Measurements from ENCODE around the gene CPB1. TPM values are rescaled to one million over a fixed set of nuclear protein-coding genes. Genes with fewer than 3 reads are reported as not detected.

Gene CPB1
- total and polyA plus RNA-seq, 3 experiments from 2014 or later: not detected

GRCh38 chr3:148857316-148857715 is 29.7 kb downstream of the CPB1 start:
- no peak overlapping the region for H3K27ac ChIP-seq (ENCODE audit: low read depth, low read length)
- DNase-seq: no peak
- no peaks in the 10 kb centered on the region for H3K27me3 ChIP-seq (ENCODE audit: insufficient read depth, low read length, poor library complexity, severe bottlenecking)
- H3K9me3 Mint-ChIP-seq: no peaks in the 10 kb centered on the region
- H3K9me3 ChIP-seq (ENCODE audit: low read length): no peaks in the 10 kb centered on the region
- H3K4me1 ChIP-seq (ENCODE audit: insufficient read depth, low read length): no peaks in the 10 kb centered on the region
- peaks cover 2 to 14% of the 10 kb centered on the region in 2 donors for H3K27me3 Mint-ChIP-seq
- H3K4me3 ChIP-seq (ENCODE audit: low read length): no peak overlapping the region
- no peak overlapping the region for H3K4me3 Mint-ChIP-seq
- POLR2A ChIA-PET: no interaction called here
- no peak overlapping the region for H3K27ac Mint-ChIP-seq
- H3K36me3 ChIP-seq (ENCODE audit: insufficient read depth, low read length): no peaks in the 10 kb centered on the region
- CTCF ChIA-PET: no interaction called here
- no peaks in the 10 kb centered on the region for H3K4me1 Mint-ChIP-seq
- H3K36me3 Mint-ChIP-seq: no peaks in the 10 kb centered on the region

GRCh38 chr3:148861277-148861869 is 33.8 kb downstream of the CPB1 start:
- Histone ChIP-seq H3K27me3 (ENCODE audit: insufficient read depth, low read length, poor library complexity, severe bottlenecking) (no peaks in the 10 kb centered on the region), H3K36me3 (ENCODE audit: insufficient read depth, low read length) (no peaks in the 10 kb centered on the region), H3K4me3 (ENCODE audit: low read length) (no peak overlapping the region), H3K4me1 (ENCODE audit: insufficient read depth, low read length) (no peaks in the 10 kb centered on the region), H3K27ac (ENCODE audit: low read depth, low read length) (no peak overlapping the region), H3K9me3 (ENCODE audit: low read length) (no peaks in the 10 kb centered on the region)
- Mint-ChIP-seq H3K4me1 (no peaks in the 10 kb centered on the region), H3K4me3 (no peak overlapping the region), H3K27me3 (peaks cover 8 to 42% of the 10 kb centered on the region in 2 donors), H3K9me3 (no peaks in the 10 kb centered on the region), H3K27ac (no peak overlapping the region), H3K36me3 (no peaks in the 10 kb centered on the region)
- CTCF ChIA-PET: interaction anchor here (1.2 to 5.8 kb wide), 5 partner anchors 14 to 412 kb away, joined by 3 to 34 read pairs (median 6); no protein-coding TSS in a partner anchor
- peak in 2 of 5 donors; percentile 7 to 11 for DNase-seq
- POLR2A ChIA-PET: no interaction called here

GRCh38 chr3:148863297-148863696 is 35.7 kb downstream of the CPB1 start:
- Histone ChIP-seq H3K36me3 (ENCODE audit: insufficient read depth, low read length) (no peaks in the 10 kb centered on the region), H3K4me3 (ENCODE audit: low read length) (no peak overlapping the region), H3K9me3 (ENCODE audit: low read length) (no peaks in the 10 kb centered on the region), H3K4me1 (ENCODE audit: insufficient read depth, low read length) (no peaks in the 10 kb centered on the region), H3K27ac (ENCODE audit: low read depth, low read length) (no peak overlapping the region), H3K27me3 (ENCODE audit: insufficient read depth, low read length, poor library complexity, severe bottlenecking) (no peaks in the 10 kb centered on the region)
- H3K4me1 Mint-ChIP-seq: no peaks in the 10 kb centered on the region
- no peaks in the 10 kb centered on the region for H3K36me3 Mint-ChIP-seq
- no peak overlapping the region for H3K4me3 Mint-ChIP-seq
- H3K27me3 Mint-ChIP-seq: peaks cover 8 to 50% of the 10 kb centered on the region in 2 donors
- no peaks in the 10 kb centered on the region for H3K9me3 Mint-ChIP-seq
- CTCF ChIA-PET: interaction anchor here (2.0 to 5.8 kb wide), 2 partner anchors 80 to 83 kb away, joined by 4 to 34 read pairs; no protein-coding TSS in a partner anchor
- POLR2A ChIA-PET: no interaction called here
- no peak for DNase-seq
- H3K27ac Mint-ChIP-seq: no peak overlapping the region

- Histone ChIP-seq H3K4me1 (ENCODE audit: insufficient read depth, low read length) (no peaks in the 10 kb centered on the region), H3K4me3 (ENCODE audit: low read length) (no peak overlapping the region), H3K9me3 (ENCODE audit: low read length) (no peaks in the 10 kb centered on the region), H3K27ac (ENCODE audit: low read depth, low read length) (no peak overlapping the region), H3K27me3 (ENCODE audit: insufficient read depth, low read length, poor library complexity, severe bottlenecking) (no peaks in the 10 kb centered on the region), H3K36me3 (ENCODE audit: insufficient read depth, low read length) (no peaks in the 10 kb centered on the region)
- ChIA-PET CTCF (interaction anchor here (2.0 to 5.8 kb wide), 2 partner anchors 79 to 83 kb away, joined by 4 to 34 read pairs; no protein-coding TSS in a partner anchor), POLR2A (no interaction called here)
- no peaks in the 10 kb centered on the region for H3K4me1 Mint-ChIP-seq
- H3K36me3 Mint-ChIP-seq: no peaks in the 10 kb centered on the region
- H3K27ac Mint-ChIP-seq: no peak overlapping the region
- H3K4me3 Mint-ChIP-seq: no peak overlapping the region
- peaks cover 8 to 50% of the 10 kb centered on the region in 2 donors for H3K27me3 Mint-ChIP-seq
- no peak for DNase-seq
- no peaks in the 10 kb centered on the region for H3K9me3 Mint-ChIP-seq
Observed at GRCh38 chr3:148863814-148864213, 36.2 kb downstream of the CPB1 start.

- no peaks in the 10 kb centered on the region for H3K36me3 Mint-ChIP-seq
- H3K27me3 Mint-ChIP-seq: peaks cover 8 to 50% of the 10 kb centered on the region in 2 donors
- H3K27me3 ChIP-seq (ENCODE audit: insufficient read depth, low read length, poor library complexity, severe bottlenecking): no peaks in the 10 kb centered on the region
- no peaks in the 10 kb centered on the region for H3K36me3 ChIP-seq (ENCODE audit: insufficient read depth, low read length)
- no peaks in the 10 kb centered on the region for H3K9me3 ChIP-seq (ENCODE audit: low read length)
- no peaks in the 10 kb centered on the region for H3K4me1 Mint-ChIP-seq
- no peaks in the 10 kb centered on the region for H3K4me1 ChIP-seq (ENCODE audit: insufficient read depth, low read length)
- POLR2A ChIA-PET: no interaction called here
- no peak for DNase-seq
- no peak within 1 kb of the TSS for H3K4me3 ChIP-seq (ENCODE audit: low read length)
- CTCF ChIA-PET: no interaction called here
- no peak within 1 kb of the TSS for H3K4me3 Mint-ChIP-seq
- H3K9me3 Mint-ChIP-seq: no peaks in the 10 kb centered on the region
- H3K27ac ChIP-seq (ENCODE audit: low read depth, low read length): no peak within 1 kb of the TSS
- H3K27ac Mint-ChIP-seq: no peak within 1 kb of the TSS
Observed at GRCh38 chr3:148865049-148865448, 37.4 kb downstream of the CPB1 start, which contains the start of gene CPA3. Gene CPA3 (plus strand): TSS chr3:148865296. CDS start chr3:148865308, 12 bp downstream.

GRCh38 chr3:148866261-148866660 is 38.6 kb downstream of the CPB1 start:
- Histone ChIP-seq H3K4me3 (ENCODE audit: low read length) (no peak overlapping the region), H3K9me3 (ENCODE audit: low read length) (no peaks in the 10 kb centered on the region), H3K4me1 (ENCODE audit: insufficient read depth, low read length) (no peaks in the 10 kb centered on the region), H3K27me3 (ENCODE audit: insufficient read depth, low read length, poor library complexity, severe bottlenecking) (no peaks in the 10 kb centered on the region), H3K36me3 (ENCODE audit: insufficient read depth, low read length) (no peaks in the 10 kb centered on the region), H3K27ac (ENCODE audit: low read depth, low read length) (no peak overlapping the region)
- ChIA-PET POLR2A (no interaction called here), CTCF (no interaction called here)
- Mint-ChIP-seq H3K27me3 (peaks cover 8 to 44% of the 10 kb centered on the region in 2 donors), H3K27ac (no peak overlapping the region), H3K4me1 (no peaks in the 10 kb centered on the region), H3K4me3 (no peak overlapping the region), H3K36me3 (no peaks in the 10 kb centered on the region), H3K9me3 (no peaks in the 10 kb centered on the region)
- no peak for DNase-seq

- DNase-seq: no peak
- H3K4me1 ChIP-seq (ENCODE audit: insufficient read depth, low read length): no peaks in the 10 kb centered on the region
- Mint-ChIP-seq H3K27ac (no peak overlapping the region), H3K36me3 (no peaks in the 10 kb centered on the region), H3K4me3 (no peak overlapping the region), H3K4me1 (no peaks in the 10 kb centered on the region), H3K9me3 (no peaks in the 10 kb centered on the region), H3K27me3 (peaks cover 0 to 13% of the 10 kb centered on the region in 2 donors)
- CTCF ChIA-PET: no interaction called here
- POLR2A ChIA-PET: no interaction called here
- H3K9me3 ChIP-seq (ENCODE audit: low read length): no peaks in the 10 kb centered on the region
- H3K27ac ChIP-seq (ENCODE audit: low read depth, low read length): no peak overlapping the region
- no peak overlapping the region for H3K4me3 ChIP-seq (ENCODE audit: low read length)
- no peaks in the 10 kb centered on the region for H3K36me3 ChIP-seq (ENCODE audit: insufficient read depth, low read length)
- H3K27me3 ChIP-seq (ENCODE audit: insufficient read depth, low read length, poor library complexity, severe bottlenecking): no peaks in the 10 kb centered on the region
Observed at GRCh38 chr3:148873270-148873927, 45.8 kb downstream of the CPB1 start.

GRCh38 chr3:148873977-148874376 is 46.4 kb downstream of the CPB1 start:
- CTCF ChIA-PET: no interaction called here
- no peak overlapping the region for H3K4me3 Mint-ChIP-seq
- Histone ChIP-seq H3K36me3 (ENCODE audit: insufficient read depth, low read length) (no peaks in the 10 kb centered on the region), H3K4me1 (ENCODE audit: insufficient read depth, low read length) (no peaks in the 10 kb centered on the region), H3K4me3 (ENCODE audit: low read length) (no peak overlapping the region), H3K9me3 (ENCODE audit: low read length) (no peaks in the 10 kb centered on the region), H3K27ac (ENCODE audit: low read depth, low read length) (no peak overlapping the region), H3K27me3 (ENCODE audit: insufficient read depth, low read length, poor library complexity, severe bottlenecking) (no peaks in the 10 kb centered on the region)
- H3K27ac Mint-ChIP-seq: no peak overlapping the region
- H3K36me3 Mint-ChIP-seq: no peaks in the 10 kb centered on the region
- H3K27me3 Mint-ChIP-seq: peaks cover 0 to 13% of the 10 kb centered on the region in 2 donors
- DNase-seq: no peak
- H3K4me1 Mint-ChIP-seq: no peaks in the 10 kb centered on the region
- H3K9me3 Mint-ChIP-seq: no peaks in the 10 kb centered on the region
- POLR2A ChIA-PET: no interaction called here
